ENCODE data around the gene USH2A.

DNA sequence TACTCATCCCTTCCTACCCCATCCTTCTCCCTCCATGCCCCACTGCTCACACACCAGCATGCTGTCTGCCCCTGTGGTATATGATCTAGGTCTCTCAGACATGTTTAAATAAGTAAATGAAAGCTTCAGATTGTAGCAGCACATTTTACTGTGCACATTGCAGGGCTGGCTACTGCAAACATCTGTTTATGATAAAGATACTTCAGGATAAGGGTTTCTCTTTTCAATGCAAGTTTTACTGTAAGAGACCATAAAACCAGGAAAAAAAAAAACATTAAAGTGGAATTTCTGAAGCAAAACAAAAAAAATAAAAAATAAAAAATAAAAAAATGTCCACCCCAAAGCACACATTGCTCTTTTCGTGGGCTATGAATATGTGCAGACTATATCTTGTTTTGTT, 184.4 kb downstream of the USH2A start:
- TF ChIP-seq POLR2A (IDR thresholded peaks at IDR 0.05; ENCODE audit: low read depth, low read length) (no peak), POLR2AphosphoS5 (IDR thresholded peaks at IDR 0.05; ENCODE audit: low read depth, low read length) (no peak)
